Adrenal gland (tissue), 5 donors: ENCODE data around the gene KIF16B.

Source experiments
- CTCF ChIP-seq, 6 experiments: fragments of 450-650 bp in 4 of 6; fragments of 200-600 bp in 2 of 6; sonication (generic) in 1 of 6; IDR thresholded peaks; 1 replicate in 5 of 6; 2 replicates in 1 of 6; pipeline versions ENCODE4 v1.5.1 to v1.8.0; 2016 to 2021; ENCODE audit warnings: antibody characterized with exemption in 6 of 6, mild to moderate bottlenecking in 2 of 6, moderate library complexity in 1 of 6
- POLR2A ChIP-seq, 2 donors: fragments of 450-650 bp; IDR thresholded peaks; one replicate each; pipeline ENCODE4 v1.6.1; 2017; ENCODE audit warnings: antibody characterized with exemption in 2 of 2, mild to moderate bottlenecking in 2 of 2, moderate library complexity in 1 of 2
- donor health status: DM: no; HTN: no; CAD: no.

GRCh38 chr20:16293590-16293989 is 279.7 kb downstream of the KIF16B start:
- TF ChIP-seq CTCF (IDR thresholded peaks at IDR 0.05) (no peak), POLR2A (IDR thresholded peaks at IDR 0.05) (no peak)
